Peyer's patch (tissue), 4 donors: Measurements from ENCODE around the gene SEC11A. TPM values are rescaled to one million over a fixed set of nuclear protein-coding genes. Genes with fewer than 3 reads are reported as not detected.

Experiments used
- DNase-seq, 3 donors: peaks; one replicate each; pipeline ENCODE4 v3.0.0-alpha.2; 2017 to 2019
- H3K27ac ChIP-seq, 4 donors: fragments of 200-600 bp; sonication (generic); one replicate each; pipeline ENCODE4 v1.5.1; 2016 to 2019
- H3K27me3 ChIP-seq, 2 donors: fragments of 200-600 bp; sonication (generic); one replicate each; pipeline ENCODE4 v1.5.1; 2019
- H3K36me3 ChIP-seq, 3 donors: fragments of 200-600 bp; sonication (generic); one replicate each; pipeline ENCODE4 v1.5.1; 2016 to 2019
- H3K4me1 ChIP-seq, 4 donors: fragments of 200-600 bp; sonication (generic); one replicate each; pipeline ENCODE4 v1.5.1; 2016 to 2019
- H3K4me3 ChIP-seq, 4 donors: fragments of 200-600 bp; sonication (generic); 1 replicate in 3 of 4; 2 replicates in 1 of 4; pipeline ENCODE4 v1.5.1; 2016 to 2019; ENCODE audit warnings: mild to moderate bottlenecking in 1 of 4
- H3K9me3 ChIP-seq, 4 donors: fragments of 200-600 bp; sonication (generic); one replicate each; pipeline ENCODE4 v1.5.1; 2016 to 2019; ENCODE audit warnings: mild to moderate bottlenecking in 1 of 4
- CTCF ChIP-seq, 6 experiments: fragments of 450-650 bp in 4 of 6; fragments of 200-600 bp in 2 of 6; sonication (generic) in 1 of 6; IDR thresholded peaks; one replicate each; pipeline ENCODE4 v1.5.1; 2017 to 2019; ENCODE audit warnings: antibody characterized with exemption in 6 of 6, mild to moderate bottlenecking in 3 of 6, moderate library complexity in 1 of 6
- POLR2A ChIP-seq, 2 donors: fragments of 450-650 bp; IDR thresholded peaks; one replicate each; pipeline ENCODE4 v1.5.1; 2017; ENCODE audit warnings: antibody characterized with exemption in 2 of 2, mild to moderate bottlenecking in 2 of 2, moderate library complexity in 2 of 2
- total RNA-seq, 4 donors: library from RNA; depleted of rRNA; stranded (reverse); fragments of >200 nt; gene quantifications; one replicate each; pipeline ENCODE4 v1.1.0, GENCODE V29; 2016

The SEC11A gene
- total RNA-seq, 4 donors from 2014 or later: 35.9 to 75.1 (median 61.7) TPM

GRCh38 chr15:84653584-84653909 lies 62.4 kb downstream of the SEC11A start:
- Histone ChIP-seq H3K9me3 (no peaks in the 10 kb centered on the region), H3K27me3 (no peaks in the 10 kb centered on the region), H3K36me3 (peaks cover 0 to 38% (median 0%) of the 10 kb centered on the region in 3 donors), H3K27ac (peak overlapping the region; percentile 63 to 84 (median 82)), H3K4me3 (peak overlapping the region; percentile 55 to 88 (median 78)), H3K4me1 (peaks cover 0 to 30% (median 6%) of the 10 kb centered on the region in 4 donors)
- DNase-seq: no peak
- no peak for TF ChIP-seq POLR2A (IDR thresholded peaks at IDR 0.05)
- TF ChIP-seq CTCF (IDR thresholded peaks at IDR 0.05): no peak

- Histone ChIP-seq H3K4me1 (peaks cover 0 to 14% (median 6%) of the 10 kb centered on the region in 4 donors), H3K4me3 (no peak overlapping the region), H3K27ac (no peak overlapping the region), H3K27me3 (no peaks in the 10 kb centered on the region), H3K36me3 (peaks cover 0 to 76% (median 0%) of the 10 kb centered on the region in 3 donors), H3K9me3 (no peaks in the 10 kb centered on the region)
- no peak for DNase-seq
- TF ChIP-seq POLR2A (IDR thresholded peaks at IDR 0.05) (no peak), CTCF (IDR thresholded peaks at IDR 0.05) (no peak)
Measured at GRCh38 chr15:84649706-84650105, 66.2 kb downstream of the SEC11A start.

- peaks cover 0 to 14% (median 4%) of the 10 kb centered on the region in 4 donors for H3K4me1 ChIP-seq
- no peak for DNase-seq
- no peaks in the 10 kb centered on the region for H3K27me3 ChIP-seq
- no peaks in the 10 kb centered on the region for H3K9me3 ChIP-seq
- H3K36me3 ChIP-seq: peaks cover 0 to 84% (median 0%) of the 10 kb centered on the region in 3 donors
- no peak overlapping the region for H3K27ac ChIP-seq
- TF ChIP-seq CTCF (IDR thresholded peaks at IDR 0.05) (no peak), POLR2A (IDR thresholded peaks at IDR 0.05) (no peak)
- no peak overlapping the region for H3K4me3 ChIP-seq
Measured at GRCh38 chr15:84648539-84648938, 67.4 kb downstream of the SEC11A start.

GRCh38 chr15:84647726-84648125 lies 68.2 kb downstream of the SEC11A start:
- no peak overlapping the region for H3K27ac ChIP-seq
- peaks cover 0 to 92% (median 0%) of the 10 kb centered on the region in 3 donors for H3K36me3 ChIP-seq
- peaks cover 0 to 5% (median 0%) of the 10 kb centered on the region in 4 donors for H3K4me1 ChIP-seq
- no peak for TF ChIP-seq CTCF (IDR thresholded peaks at IDR 0.05)
- TF ChIP-seq POLR2A (IDR thresholded peaks at IDR 0.05): no peak
- no peak overlapping the region for H3K4me3 ChIP-seq
- no peaks in the 10 kb centered on the region for H3K27me3 ChIP-seq
- H3K9me3 ChIP-seq: no peaks in the 10 kb centered on the region
- no peak for DNase-seq

- no peaks in the 10 kb centered on the region for H3K9me3 ChIP-seq
- peaks cover 0 to 95% (median 0%) of the 10 kb centered on the region in 3 donors for H3K36me3 ChIP-seq
- H3K4me1 ChIP-seq: no peaks in the 10 kb centered on the region
- H3K4me3 ChIP-seq: no peak overlapping the region
- DNase-seq: no peak
- H3K27me3 ChIP-seq: no peaks in the 10 kb centered on the region
- no peak for TF ChIP-seq CTCF (IDR thresholded peaks at IDR 0.05)
- TF ChIP-seq POLR2A (IDR thresholded peaks at IDR 0.05): no peak
- no peak overlapping the region for H3K27ac ChIP-seq
Measured at GRCh38 chr15:84645997-84646396, 69.9 kb downstream of the SEC11A start.

GRCh38 chr15:84645496-84645895 lies 70.4 kb downstream of the SEC11A start:
- Histone ChIP-seq H3K27ac (no peak overlapping the region), H3K36me3 (peaks cover 0 to 95% (median 0%) of the 10 kb centered on the region in 3 donors), H3K9me3 (no peaks in the 10 kb centered on the region), H3K4me3 (no peak overlapping the region), H3K4me1 (no peaks in the 10 kb centered on the region), H3K27me3 (no peaks in the 10 kb centered on the region)
- no peak for TF ChIP-seq CTCF (IDR thresholded peaks at IDR 0.05)
- no peak for TF ChIP-seq POLR2A (IDR thresholded peaks at IDR 0.05)
- no peak for DNase-seq
